HCT116 (cell line): ENCODE data around the gene INPP5D.

Experiments
- CTCF ChIP-seq, 3 experiments: fragments of 200-600 bp in 1 of 3; sonication (generic) in 1 of 3; IDR thresholded peaks in 2 of 3; conservative IDR thresholded peaks in 1 of 3; 2 replicates each; pipeline ENCODE4 v1.5.1; 2012 to 2017; ENCODE audit warnings: low read depth in 2 of 3, low read length in 2 of 3, antibody characterized with exemption in 1 of 3, borderline replicate concordance in 1 of 3, control low read depth in 1 of 3, mild to moderate bottlenecking in 1 of 3, mixed read lengths in 1 of 3, mixed run types in 1 of 3, moderate library complexity in 1 of 3; ENCODE audit not compliant: insufficient read depth in 1 of 3
- FOSL1 ChIP-seq: IDR thresholded peaks from 2 replicates; pipeline ENCODE4 v1.6.1; 2012; ENCODE audit warnings: low read depth
- MAX ChIP-seq: IDR thresholded peaks from 2 replicates; pipeline ENCODE4 v1.6.1; 2012
- ZNF274 ChIP-seq: fragments of 200-500 bp; sonication (Bioruptor generic); IDR thresholded peaks from 2 replicates; pipeline ENCODE4 v1.6.1; 2014; ENCODE audit warnings: mild to moderate bottlenecking, low read depth, low read length, inconsistent platforms

- TF ChIP-seq CTCF (IDR thresholded peaks at IDR 0.05 in 2 of 3, conservative IDR thresholded peaks at IDR 0.05 in 1 of 3; ENCODE audit: borderline replicate concordance in 1 of 3, insufficient read depth in 1 of 3, low read depth in 2 of 3, low read length in 2 of 3) (no peak), FOSL1 (no peak), ZNF274 (no peak), MAX (no peak)
Observed at GRCh38 chr2:233118648-233119000, 58.5 kb downstream of the INPP5D start.
